Natural killer cell (primary cell): Measurements from ENCODE around the gene ALOX12. TPM values are rescaled to one million over a fixed set of nuclear protein-coding genes. Genes with fewer than 3 reads are reported as not detected.

Source experiments
- ATAC-seq, 3 donors: fragments of 150-1000 bp in 2 of 3; fragments of 200-7000 bp in 1 of 3; cut with Tn5 transposase; 1 replicate in 1 of 3; 2 replicates in 2 of 3; pipeline ENCODE4 v1.10.0; 2021; ENCODE audit warnings: mild to moderate bottlenecking in 2 of 3, moderate library complexity in 2 of 3
- DNase-seq, 2 donors: peaks; one replicate each; pipeline versions ENCODE4 v3.0.0 to v3.0.0-alpha.2; 2013 to 2021; ENCODE audit warnings: mixed read lengths in 1 of 2
- H3K27ac ChIP-seq: one replicate; pipeline ENCODE4 v1.5.1; 2013; ENCODE audit warnings: mild to moderate bottlenecking, low read length
- H3K27me3 ChIP-seq: one replicate; pipeline ENCODE4 v1.6.1; 2013; ENCODE audit warnings: low read length; ENCODE audit not compliant: control insufficient read depth, insufficient read depth
- H3K36me3 ChIP-seq: one replicate; pipeline ENCODE4 v1.6.1; 2013; ENCODE audit warnings: low read length; ENCODE audit not compliant: control insufficient read depth, insufficient read depth
- H3K4me1 ChIP-seq: one replicate; pipeline ENCODE4 v1.6.1; 2013; ENCODE audit warnings: low read length; ENCODE audit not compliant: control insufficient read depth, insufficient read depth
- H3K4me3 ChIP-seq: one replicate; pipeline ENCODE4 v1.5.1; 2013; ENCODE audit warnings: low read length
- H3K9me3 ChIP-seq: one replicate; pipeline ENCODE4 v1.6.1; 2013; ENCODE audit warnings: low read length; ENCODE audit not compliant: control insufficient read depth, insufficient read depth
- H3K27ac Mint-ChIP-seq, 2 donors: one replicate each; pipeline ENCODE4 v1.8.0; 2022; ENCODE audit warnings: mild to moderate bottlenecking in 2 of 2, mixed read lengths in 2 of 2, moderate library complexity in 1 of 2
- H3K27me3 Mint-ChIP-seq, 2 donors: one replicate each; pipeline ENCODE4 v1.8.0; 2022; ENCODE audit warnings: low read depth in 2 of 2, mixed read lengths in 2 of 2
- H3K36me3 Mint-ChIP-seq: one replicate; pipeline ENCODE4 v1.8.0; 2022; ENCODE audit warnings: mixed read lengths
- H3K4me1 Mint-ChIP-seq, 2 donors: one replicate each; pipeline ENCODE4 v1.8.0; 2022; ENCODE audit warnings: mixed read lengths in 2 of 2
- H3K4me3 Mint-ChIP-seq: one replicate; pipeline ENCODE4 v1.8.0; 2022; ENCODE audit warnings: mild to moderate bottlenecking, moderate library complexity, mixed read lengths
- H3K9me3 Mint-ChIP-seq, 2 donors: one replicate each; pipeline ENCODE4 v1.8.0; 2022; ENCODE audit warnings: mixed read lengths in 2 of 2
- WGBS: methylation state at CpG from one replicate; pipeline ENCODE4 v1.1.7; 2013; ENCODE audit warnings: missing lambda C conversion rate; ENCODE audit not compliant: insufficient coverage; 5-methylcytosine and 5-hydroxymethylcytosine counted together
- intact Hi-C: fragments of 100-400 bp; cut with micrococcal nuclease; formaldehyde crosslinking; loops from one replicate; pipeline ENCODE4 v1.14.2; 2022
- total RNA-seq, 4 donors: library from RNA; stranded (reverse); fragments of 120-200 nt in 1 of 4; gene quantifications; one replicate each; pipeline versions ENCODE4 v1.2.3 to v1.2.4, GENCODE V29; 2013 to 2022
- TF ChIP-seq, protein P1 (sequence below): fragments of 200-600 bp; IDR thresholded peaks from one replicate; pipeline ENCODE4 v1.8.0; 2022; ENCODE audit warnings: antibody characterized with exemption

Gene ALOX12
- total RNA-seq, 3 donors from 2014 or later (not counting 1 experiment from before 2014, with no cell fraction given): 0.77 to 2.4 (median 1.3) TPM

DNA sequence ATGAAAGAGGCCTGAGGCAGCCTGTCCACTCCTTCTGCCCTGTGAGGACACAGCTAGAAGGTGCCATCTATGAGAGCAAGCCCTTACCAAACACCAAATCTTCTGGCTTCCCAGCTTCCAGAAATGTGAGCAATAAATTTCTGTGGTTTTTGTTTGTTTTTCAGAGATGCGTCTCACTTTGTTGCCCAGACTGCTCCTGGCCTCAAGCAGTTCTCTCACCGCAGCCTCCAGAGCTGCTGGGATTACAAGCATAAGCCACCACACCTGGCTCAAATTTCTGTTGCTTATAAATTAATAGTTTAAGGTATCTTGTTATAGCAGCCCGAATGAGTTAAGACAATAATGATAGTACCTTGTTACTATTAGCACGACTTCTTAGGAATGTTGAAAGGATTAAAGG lies 60.5 kb downstream of the ALOX12 start:
- peaks cover 5% of the 10 kb centered on the region for H3K4me1 ChIP-seq
- Mint-ChIP-seq H3K27ac (no peak overlapping the region), H3K4me1 (peaks cover 4 to 8% of the 10 kb centered on the region in 2 donors), H3K36me3 (no peaks in the 10 kb centered on the region), H3K27me3 (peaks cover 7 to 8% of the 10 kb centered on the region in 2 donors), H3K9me3 (no peaks in the 10 kb centered on the region), H3K4me3 (no peak overlapping the region)
- no peaks in the 10 kb centered on the region for H3K36me3 ChIP-seq
- TF ChIP-seq, protein P1, sequence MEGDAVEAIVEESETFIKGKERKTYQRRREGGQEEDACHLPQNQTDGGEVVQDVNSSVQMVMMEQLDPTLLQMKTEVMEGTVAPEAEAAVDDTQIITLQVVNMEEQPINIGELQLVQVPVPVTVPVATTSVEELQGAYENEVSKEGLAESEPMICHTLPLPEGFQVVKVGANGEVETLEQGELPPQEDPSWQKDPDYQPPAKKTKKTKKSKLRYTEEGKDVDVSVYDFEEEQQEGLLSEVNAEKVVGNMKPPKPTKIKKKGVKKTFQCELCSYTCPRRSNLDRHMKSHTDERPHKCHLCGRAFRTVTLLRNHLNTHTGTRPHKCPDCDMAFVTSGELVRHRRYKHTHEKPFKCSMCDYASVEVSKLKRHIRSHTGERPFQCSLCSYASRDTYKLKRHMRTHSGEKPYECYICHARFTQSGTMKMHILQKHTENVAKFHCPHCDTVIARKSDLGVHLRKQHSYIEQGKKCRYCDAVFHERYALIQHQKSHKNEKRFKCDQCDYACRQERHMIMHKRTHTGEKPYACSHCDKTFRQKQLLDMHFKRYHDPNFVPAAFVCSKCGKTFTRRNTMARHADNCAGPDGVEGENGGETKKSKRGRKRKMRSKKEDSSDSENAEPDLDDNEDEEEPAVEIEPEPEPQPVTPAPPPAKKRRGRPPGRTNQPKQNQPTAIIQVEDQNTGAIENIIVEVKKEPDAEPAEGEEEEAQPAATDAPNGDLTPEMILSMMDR: no peak
- DNase-seq (no peak), ATAC-seq (no peak)
- no peaks in the 10 kb centered on the region for H3K9me3 ChIP-seq
- H3K27ac ChIP-seq: no peak overlapping the region
- H3K4me3 ChIP-seq: no peak overlapping the region
- intact Hi-C loops: no loop called here
- H3K27me3 ChIP-seq: no peaks in the 10 kb centered on the region
- WGBS: 92% methylated on average over 4 of the region's 4 CpGs

DNA sequence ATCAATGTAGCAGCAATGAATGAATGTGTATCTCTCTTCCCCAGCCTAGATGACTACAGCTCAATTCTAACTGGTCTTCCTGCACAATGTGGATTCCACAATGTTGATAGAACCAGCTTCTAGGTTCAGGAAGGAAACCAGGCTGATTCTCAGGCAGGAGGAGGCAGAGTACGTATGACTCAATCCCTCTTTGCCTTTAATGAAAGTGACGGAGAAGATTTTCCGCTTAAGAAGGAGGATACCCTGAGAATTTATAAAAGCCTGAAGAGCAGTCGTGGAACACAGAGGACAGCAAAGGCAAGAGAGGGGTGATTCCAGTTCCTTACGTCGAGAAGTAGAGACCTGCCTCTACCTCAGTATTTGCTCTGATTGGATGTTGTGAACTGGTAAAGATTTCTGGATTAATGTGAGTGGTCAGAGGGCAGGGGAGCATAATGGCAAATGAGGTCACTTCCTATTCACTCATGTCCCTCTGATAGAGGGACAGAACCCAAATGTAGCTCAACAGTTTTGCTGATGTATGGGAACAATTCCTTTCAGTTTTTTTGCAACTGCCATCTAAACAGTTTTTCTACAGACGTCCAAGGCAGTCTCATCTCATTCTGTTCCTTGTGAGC lies 63.1 kb downstream of the ALOX12 start:
- H3K4me3 Mint-ChIP-seq: no peak overlapping the region
- Histone ChIP-seq H3K9me3 (no peaks in the 10 kb centered on the region), H3K27me3 (no peaks in the 10 kb centered on the region), H3K4me3 (no peak overlapping the region), H3K27ac (no peak overlapping the region), H3K36me3 (no peaks in the 10 kb centered on the region), H3K4me1 (no peaks in the 10 kb centered on the region)
- TF ChIP-seq, protein P1: no peak
- H3K4me1 Mint-ChIP-seq: peaks cover 0 to 3% of the 10 kb centered on the region in 2 donors
- no peaks in the 10 kb centered on the region for H3K36me3 Mint-ChIP-seq
- no peak overlapping the region for H3K27ac Mint-ChIP-seq
- WGBS: 91% methylated on average over 7 of the region's 7 CpGs
- intact Hi-C loops: no loop called here
- peaks cover 8 to 13% of the 10 kb centered on the region in 2 donors for H3K27me3 Mint-ChIP-seq
- H3K9me3 Mint-ChIP-seq: no peaks in the 10 kb centered on the region
- DNase-seq (no peak), ATAC-seq (no peak)

Other genes starting within 250 kb of the ALOX12 start
- 100 to 1,000 TPM in 1 of 3 donors, 10 to 100 TPM in 2; 64.2 to 130 (median 97.4) TPM for gene XAF1, start 240.0 kb upstream of the ALOX12 start, total RNA-seq
- gene FBXO39, start 219.8 kb upstream of the ALOX12 start, total RNA-seq: under 1 TPM; 0.40 to 0.72 (median 0.43) TPM
- not detected for gene TEKT1, start 164.3 kb upstream of the ALOX12 start, total RNA-seq
- 100 to 1,000 TPM; 151 to 165 (median 159) TPM for gene RNASEK, start 16.6 kb downstream of the ALOX12 start, total RNA-seq
- under 1 TPM in 2 of 3 donors, not detected in 1; 0.49 to 0.84 TPM for gene BCL6B, start 27.0 kb downstream of the ALOX12 start, total RNA-seq
- gene SLC16A13, start 40.0 kb downstream of the ALOX12 start, total RNA-seq: 1 to 10 TPM; 4.8 to 7.0 (median 6.0) TPM
- 1 to 10 TPM; 1.2 to 2.5 (median 1.6) TPM for gene SLC16A11, start 48.0 kb downstream of the ALOX12 start, total RNA-seq
- 1 to 10 TPM in 2 of 3 donors, under 1 TPM in 1; 0.54 to 2.2 (median 1.8) TPM for gene CLEC10A, start 84.2 kb downstream of the ALOX12 start, total RNA-seq
- gene ASGR2, start 118.8 kb downstream of the ALOX12 start, total RNA-seq: 1 to 10 TPM in 1 of 3 donors, under 1 TPM in 1, not detected in 1; 0.88 to 2.3 TPM
- 1 to 10 TPM in 1 of 3 donors, under 1 TPM in 1, not detected in 1; 0.35 to 1.4 TPM for gene ASGR1, start 183.3 kb downstream of the ALOX12 start, total RNA-seq
- 10 to 100 TPM in 1 of 3 donors, 1 to 10 TPM in 2; 6.7 to 11.2 (median 8.6) TPM for gene DLG4, start 223.8 kb downstream of the ALOX12 start, total RNA-seq
- 100 to 1,000 TPM; 439 to 637 (median 607) TPM for gene ACADVL, start 223.9 kb downstream of the ALOX12 start, total RNA-seq
- 10 to 100 TPM; 46.5 to 66.6 (median 61.5) TPM for gene DVL2, start 238.5 kb downstream of the ALOX12 start, total RNA-seq
- 10 to 100 TPM; 19.3 to 32.3 (median 20.8) TPM for gene PHF23, start 243.4 kb downstream of the ALOX12 start, total RNA-seq
- gene GABARAP, start 246.4 kb downstream of the ALOX12 start, total RNA-seq: 100 to 1,000 TPM; 256 to 277 (median 276) TPM